A673 (cell line): ENCODE data around the gene CHST7.

Source experiments
- EZH2 ChIP-seq: fragments of 200-600 bp; sonication (generic); IDR thresholded peaks from 2 replicates; pipeline ENCODE4 v1.6.1; 2017; ENCODE audit warnings: borderline replicate concordance, low read depth, mild to moderate bottlenecking, mixed read lengths, antibody characterized with exemption, low read length; ENCODE audit not compliant: poor library complexity, severe bottlenecking
- TF ChIP-seq, protein P1 (sequence below): fragments of 300-800, 200-600 bp; sonication (generic); conservative IDR thresholded peaks from 2 replicates; pipeline ENCODE4 v1.5.1; 2017; ENCODE audit warnings: low read depth, mild to moderate bottlenecking, antibody characterized with exemption, low read length, moderate library complexity, mixed read lengths

DNA sequence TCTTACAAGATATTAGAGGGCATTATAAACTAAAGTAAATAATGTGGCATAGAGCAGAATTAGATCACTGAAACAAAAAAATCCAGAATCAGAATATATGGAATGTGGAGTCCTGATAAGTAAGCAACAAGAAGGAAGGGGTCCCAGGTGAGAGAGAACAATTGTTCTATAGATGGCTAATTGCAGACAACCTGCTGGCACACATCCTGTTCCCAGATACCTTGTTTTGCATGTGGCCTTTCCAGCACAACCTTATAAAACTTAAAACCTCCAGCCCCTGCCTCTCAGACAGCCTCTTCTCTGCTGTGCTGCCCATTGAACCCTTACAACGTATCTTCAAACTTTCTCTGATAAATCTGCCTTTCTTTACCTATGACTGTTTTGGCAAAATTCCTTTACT lies 23.7 kb upstream of the CHST7 start:
- TF ChIP-seq, protein P1, sequence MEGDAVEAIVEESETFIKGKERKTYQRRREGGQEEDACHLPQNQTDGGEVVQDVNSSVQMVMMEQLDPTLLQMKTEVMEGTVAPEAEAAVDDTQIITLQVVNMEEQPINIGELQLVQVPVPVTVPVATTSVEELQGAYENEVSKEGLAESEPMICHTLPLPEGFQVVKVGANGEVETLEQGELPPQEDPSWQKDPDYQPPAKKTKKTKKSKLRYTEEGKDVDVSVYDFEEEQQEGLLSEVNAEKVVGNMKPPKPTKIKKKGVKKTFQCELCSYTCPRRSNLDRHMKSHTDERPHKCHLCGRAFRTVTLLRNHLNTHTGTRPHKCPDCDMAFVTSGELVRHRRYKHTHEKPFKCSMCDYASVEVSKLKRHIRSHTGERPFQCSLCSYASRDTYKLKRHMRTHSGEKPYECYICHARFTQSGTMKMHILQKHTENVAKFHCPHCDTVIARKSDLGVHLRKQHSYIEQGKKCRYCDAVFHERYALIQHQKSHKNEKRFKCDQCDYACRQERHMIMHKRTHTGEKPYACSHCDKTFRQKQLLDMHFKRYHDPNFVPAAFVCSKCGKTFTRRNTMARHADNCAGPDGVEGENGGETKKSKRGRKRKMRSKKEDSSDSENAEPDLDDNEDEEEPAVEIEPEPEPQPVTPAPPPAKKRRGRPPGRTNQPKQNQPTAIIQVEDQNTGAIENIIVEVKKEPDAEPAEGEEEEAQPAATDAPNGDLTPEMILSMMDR, result no peak
- no peak for TF ChIP-seq EZH2
